Gastrocnemius medialis (tissue), 4 donors: ENCODE measurements around the gene UTP20. TPM values are rescaled to one million over a fixed set of nuclear protein-coding genes. Genes with fewer than 3 reads are reported as not detected.

Experiments
- ATAC-seq, 2 donors: fragments of 150-250 bp; one replicate each; pipeline ENCODE4 v1.9.1; 2016
- DNase-seq, 2 donors: peaks; one replicate each; pipeline ENCODE4 v3.0.0-alpha.2; 2019
- H3K27ac ChIP-seq, 4 donors: fragments of 200-600 bp; sonication (generic); 1 replicate in 1 of 4; 2 replicates in 3 of 4; pipeline ENCODE4 v1.5.1; 2016 to 2018; ENCODE audit warnings: mild to moderate bottlenecking in 2 of 4, moderate library complexity in 1 of 4
- H3K27me3 ChIP-seq, 3 donors: fragments of 200-600 bp; sonication (generic) in 2 of 3; 1 replicate in 1 of 3; 2 replicates in 2 of 3; pipeline versions ENCODE4 v1.5.1 to v1.6.0; 2016 to 2019; ENCODE audit warnings: mild to moderate bottlenecking in 1 of 3, moderate library complexity in 1 of 3
- H3K36me3 ChIP-seq, 2 donors: fragments of 200-600 bp; sonication (generic) in 1 of 2; one replicate each; pipeline ENCODE4 v1.5.1; 2017 to 2018
- H3K4me1 ChIP-seq, 2 donors: fragments of 200-600 bp; sonication (generic) in 1 of 2; one replicate each; pipeline ENCODE4 v1.5.1; 2016 to 2017; ENCODE audit warnings: mild to moderate bottlenecking in 2 of 2
- H3K4me3 ChIP-seq, 4 donors: fragments of 200-600 bp; sonication (generic) in 3 of 4; 1 replicate in 1 of 4; 2 replicates in 3 of 4; pipeline ENCODE4 v1.5.1; 2016 to 2019; ENCODE audit warnings: mild to moderate bottlenecking in 2 of 4
- H3K9me3 ChIP-seq, 3 donors: fragments of 200-600 bp; sonication (generic) in 2 of 3; 1 replicate in 1 of 3; 2 replicates in 2 of 3; pipeline ENCODE4 v1.5.1; 2016 to 2019
- CTCF ChIP-seq, 5 experiments: fragments of 450-650 bp in 3 of 5; fragments of 200-600 bp in 2 of 5; sonication (generic) in 2 of 5; IDR thresholded peaks in 4 of 5; conservative IDR thresholded peaks in 1 of 5; 1 replicate in 4 of 5; 2 replicates in 1 of 5; pipeline ENCODE4 v1.5.1; 2016 to 2019; ENCODE audit warnings: antibody characterized with exemption in 5 of 5, mild to moderate bottlenecking in 3 of 5, moderate library complexity in 3 of 5
- POLR2A ChIP-seq, 2 donors: fragments of 450-650 bp; IDR thresholded peaks; one replicate each; pipeline ENCODE4 v1.6.1; 2017; ENCODE audit warnings: antibody characterized with exemption in 2 of 2, mild to moderate bottlenecking in 2 of 2, moderate library complexity in 2 of 2
- in situ Hi-C, 4 donors: fragments of 200-750 bp; cut with MboI; loops; one replicate each; pipeline versions ENCODE4 v1.15.0 to v1.8.0; 2017; ENCODE audit warnings: low sequenced_read_pairs in 4 of 4
- intact Hi-C: fragments of 100-400 bp; cut with DNase I; formaldehyde crosslinking; loops from one replicate; pipeline ENCODE4 v1.15.1; 2023; ENCODE audit warnings: low total_unique reads
- total RNA-seq, 4 donors: library from RNA; depleted of rRNA; stranded (reverse); fragments of >200 nt; gene quantifications; one replicate each; pipeline versions ENCODE4 v1.1.0 to v1.2.3, GENCODE V29; 2016

UTP20 gene
- total RNA-seq, 4 donors from 2014 or later = 5.9 to 15.5 (median 10.3) TPM

GRCh38 chr12:101305794-101306193 is 25.9 kb downstream of the UTP20 start:
- H3K36me3 ChIP-seq = peaks cover 6 to 80% of the 10 kb centered on the region in 2 donors
- in situ Hi-C loops = no loop called here

GRCh38 chr12:101322480-101322879 is 42.6 kb downstream of the UTP20 start:
- Histone ChIP-seq H3K4me3 (no peak overlapping the region), H3K9me3 (no peaks in the 10 kb centered on the region), H3K27ac (no peak overlapping the region), H3K27me3 (no peaks in the 10 kb centered on the region), H3K4me1 (no peaks in the 10 kb centered on the region), H3K36me3 (peaks cover 0 to 55% of the 10 kb centered on the region in 2 donors)
- DNase-seq (no peak), ATAC-seq (no peak)
- TF ChIP-seq CTCF (IDR thresholded peaks at IDR 0.05 in 4 of 5, conservative IDR thresholded peaks at IDR 0.05 in 1 of 5) (no peak), POLR2A (IDR thresholded peaks at IDR 0.05) (no peak)
- in situ Hi-C loops (no loop called here), intact Hi-C loops (no loop called here)

More at GRCh38 chr12:101305794-101306193, 25.9 kb downstream of the UTP20 start:
- no peak for ATAC-seq
- no peak overlapping the region for H3K4me3 ChIP-seq
- H3K9me3 ChIP-seq = no peaks in the 10 kb centered on the region
- no peaks in the 10 kb centered on the region for H3K27me3 ChIP-seq
- DNase-seq = no peak
- H3K27ac ChIP-seq = no peak overlapping the region
- TF ChIP-seq CTCF (IDR thresholded peaks at IDR 0.05 in 4 of 5, conservative IDR thresholded peaks at IDR 0.05 in 1 of 5) (no peak), POLR2A (IDR thresholded peaks at IDR 0.05) (no peak)
- H3K4me1 ChIP-seq = no peaks in the 10 kb centered on the region
- intact Hi-C loops = no loop called here

GRCh38 chr12:101323255-101323654 is 43.4 kb downstream of the UTP20 start:
- in situ Hi-C loops = no loop called here
- ATAC-seq (no peak), DNase-seq (no peak)
- intact Hi-C loops = no loop called here
- H3K27me3 ChIP-seq = no peaks in the 10 kb centered on the region
- no peak overlapping the region for H3K27ac ChIP-seq
- H3K9me3 ChIP-seq = no peaks in the 10 kb centered on the region
- H3K4me3 ChIP-seq = no peak overlapping the region
- H3K36me3 ChIP-seq = peaks cover 0 to 54% of the 10 kb centered on the region in 2 donors
- TF ChIP-seq CTCF (IDR thresholded peaks at IDR 0.05 in 4 of 5, conservative IDR thresholded peaks at IDR 0.05 in 1 of 5) (no peak), POLR2A (IDR thresholded peaks at IDR 0.05) (no peak)
- H3K4me1 ChIP-seq = peaks cover 0 to 5% of the 10 kb centered on the region in 2 donors

GRCh38 chr12:101325590-101325989 is 45.7 kb downstream of the UTP20 start:
- TF ChIP-seq CTCF (IDR thresholded peaks at IDR 0.05 in 4 of 5, conservative IDR thresholded peaks at IDR 0.05 in 1 of 5) (no peak), POLR2A (IDR thresholded peaks at IDR 0.05) (no peak)
- no peak for DNase-seq
- Histone ChIP-seq H3K4me3 (no peak overlapping the region), H3K27ac (no peak overlapping the region), H3K36me3 (peaks cover 0 to 51% of the 10 kb centered on the region in 2 donors), H3K9me3 (no peaks in the 10 kb centered on the region), H3K4me1 (peaks cover 0 to 5% of the 10 kb centered on the region in 2 donors), H3K27me3 (no peaks in the 10 kb centered on the region)
- intact Hi-C loops (no loop called here), in situ Hi-C loops (no loop called here)
- ATAC-seq = no peak

GRCh38 chr12:101327051-101327450 is 47.1 kb downstream of the UTP20 start:
- peaks cover 0 to 5% of the 10 kb centered on the region in 2 donors for H3K4me1 ChIP-seq
- H3K36me3 ChIP-seq = peaks cover 0 to 45% of the 10 kb centered on the region in 2 donors
- ATAC-seq (no peak), DNase-seq (no peak)
- H3K27ac ChIP-seq = no peak overlapping the region
- H3K9me3 ChIP-seq = no peaks in the 10 kb centered on the region
- H3K4me3 ChIP-seq = no peak overlapping the region
- no peaks in the 10 kb centered on the region for H3K27me3 ChIP-seq
- TF ChIP-seq CTCF (IDR thresholded peaks at IDR 0.05 in 4 of 5, conservative IDR thresholded peaks at IDR 0.05 in 1 of 5) = no peak
- no peak for TF ChIP-seq POLR2A (IDR thresholded peaks at IDR 0.05)
- intact Hi-C loops (no loop called here), in situ Hi-C loops (no loop called here)
